Astrocyte (in vitro differentiated cells and primary cell): ENCODE data around the gene KIAA0513.
"Not testable (repeated sequence)": the region's sequence is repeated elsewhere in the genome, so short reads cannot be mapped to it uniquely, and the experiment has no call there.

Source experiments
- EZH2 ChIP-seq: IDR thresholded peaks from 2 replicates; pipeline ENCODE4 v1.6.1; 2012; ENCODE audit warnings: mild to moderate bottlenecking, low read length, inconsistent platforms; ENCODE audit not compliant: insufficient read depth
- TF ChIP-seq, protein P1 (sequence below): IDR thresholded peaks from 2 replicates; pipeline ENCODE4 v1.5.1; 2011; ENCODE audit warnings: low read depth, mild to moderate bottlenecking, inconsistent platforms, low read length, moderate library complexity; ENCODE audit not compliant: insufficient read depth

DNA sequence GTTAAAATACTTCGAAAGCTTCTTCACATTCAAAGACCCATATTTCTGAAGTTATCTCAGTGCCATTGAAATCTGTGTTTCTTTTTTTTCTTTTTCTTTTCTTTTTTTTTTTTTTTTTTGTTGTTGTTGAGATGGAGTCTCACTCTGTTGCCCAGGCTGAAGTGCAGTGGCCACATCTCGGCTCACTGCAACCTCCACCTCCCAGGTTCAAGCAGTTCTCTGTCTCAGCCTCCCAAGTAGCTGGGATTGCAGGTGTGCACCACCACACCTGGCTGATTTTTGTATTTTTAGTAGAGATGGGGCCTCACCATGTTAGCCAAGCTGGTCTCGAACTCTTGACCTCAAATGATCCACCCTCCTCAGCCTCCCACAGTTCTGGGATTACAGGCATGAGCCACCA lies 26.7 kb downstream of the KIAA0513 start:
- not testable (repeated sequence) for TF ChIP-seq EZH2
- TF ChIP-seq, protein P1, sequence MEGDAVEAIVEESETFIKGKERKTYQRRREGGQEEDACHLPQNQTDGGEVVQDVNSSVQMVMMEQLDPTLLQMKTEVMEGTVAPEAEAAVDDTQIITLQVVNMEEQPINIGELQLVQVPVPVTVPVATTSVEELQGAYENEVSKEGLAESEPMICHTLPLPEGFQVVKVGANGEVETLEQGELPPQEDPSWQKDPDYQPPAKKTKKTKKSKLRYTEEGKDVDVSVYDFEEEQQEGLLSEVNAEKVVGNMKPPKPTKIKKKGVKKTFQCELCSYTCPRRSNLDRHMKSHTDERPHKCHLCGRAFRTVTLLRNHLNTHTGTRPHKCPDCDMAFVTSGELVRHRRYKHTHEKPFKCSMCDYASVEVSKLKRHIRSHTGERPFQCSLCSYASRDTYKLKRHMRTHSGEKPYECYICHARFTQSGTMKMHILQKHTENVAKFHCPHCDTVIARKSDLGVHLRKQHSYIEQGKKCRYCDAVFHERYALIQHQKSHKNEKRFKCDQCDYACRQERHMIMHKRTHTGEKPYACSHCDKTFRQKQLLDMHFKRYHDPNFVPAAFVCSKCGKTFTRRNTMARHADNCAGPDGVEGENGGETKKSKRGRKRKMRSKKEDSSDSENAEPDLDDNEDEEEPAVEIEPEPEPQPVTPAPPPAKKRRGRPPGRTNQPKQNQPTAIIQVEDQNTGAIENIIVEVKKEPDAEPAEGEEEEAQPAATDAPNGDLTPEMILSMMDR = not testable (repeated sequence)
